ENCODE measurements around the gene IFIT2.
"Not testable (repeated sequence)": the region's sequence is repeated elsewhere in the genome, so short reads cannot be mapped to it uniquely, and the experiment has no call there.

Gene IFIT2

DNA sequence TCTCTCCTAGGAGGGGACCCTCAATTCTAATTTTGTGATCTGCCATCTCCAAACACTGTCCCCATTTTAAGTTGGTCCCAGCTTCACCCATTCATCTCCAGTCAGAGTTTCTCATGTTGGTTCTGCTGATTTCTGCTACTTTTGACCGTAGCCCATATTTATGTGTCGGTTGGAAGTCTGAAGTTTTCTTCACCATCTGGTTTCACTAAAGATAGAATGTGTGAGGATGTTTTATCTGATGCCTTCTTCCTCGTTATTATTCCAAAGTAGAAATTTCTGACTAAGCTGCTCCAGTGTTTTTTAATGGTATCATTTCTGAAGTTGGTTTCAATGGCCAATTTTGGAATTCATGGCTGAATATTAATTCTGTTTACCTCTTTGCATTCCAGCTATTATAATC lies 21.3 kb upstream of the IFIT2 start:
- peak; percentile 80 for DNase-seq (ENCODE audit: low read depth)

DNA sequence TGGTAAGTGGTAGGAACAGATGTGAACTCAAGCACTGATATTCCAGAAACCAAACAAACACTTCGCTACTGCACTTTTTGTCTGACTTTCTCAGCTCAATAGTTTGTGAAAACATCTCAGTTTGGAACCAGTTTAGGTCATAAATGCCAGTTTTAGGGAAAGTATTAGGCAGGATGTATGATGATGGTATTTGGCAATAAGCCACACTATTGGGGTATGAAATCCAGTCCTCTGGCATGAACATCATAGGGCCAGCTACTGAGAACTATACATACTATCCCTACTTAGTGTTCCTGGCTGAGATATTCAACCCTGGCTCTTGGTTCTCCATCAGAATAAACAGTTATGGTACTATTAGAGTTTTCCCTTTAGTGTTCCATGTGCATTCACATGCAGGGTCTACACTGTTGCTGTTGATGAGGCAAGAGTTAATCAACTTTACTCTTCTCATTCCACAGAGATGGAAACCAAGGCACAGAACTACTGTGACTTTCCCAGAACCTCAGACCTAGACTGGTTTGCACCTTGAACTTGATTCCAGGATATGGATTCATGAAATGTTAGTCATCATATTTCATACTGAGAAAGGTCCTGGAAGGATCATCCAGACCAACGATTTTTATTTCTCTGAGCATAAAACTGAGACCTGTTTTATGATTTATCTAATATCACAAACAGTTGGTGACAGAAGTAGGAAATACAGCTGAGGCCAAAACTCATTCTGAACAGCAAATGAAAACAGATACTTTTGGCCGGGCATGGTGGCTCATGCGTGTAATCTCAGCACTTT lies 20.0 kb upstream of the IFIT2 start:
- peak; percentile 65 for DNase-seq (ENCODE audit: low read depth)

DNA sequence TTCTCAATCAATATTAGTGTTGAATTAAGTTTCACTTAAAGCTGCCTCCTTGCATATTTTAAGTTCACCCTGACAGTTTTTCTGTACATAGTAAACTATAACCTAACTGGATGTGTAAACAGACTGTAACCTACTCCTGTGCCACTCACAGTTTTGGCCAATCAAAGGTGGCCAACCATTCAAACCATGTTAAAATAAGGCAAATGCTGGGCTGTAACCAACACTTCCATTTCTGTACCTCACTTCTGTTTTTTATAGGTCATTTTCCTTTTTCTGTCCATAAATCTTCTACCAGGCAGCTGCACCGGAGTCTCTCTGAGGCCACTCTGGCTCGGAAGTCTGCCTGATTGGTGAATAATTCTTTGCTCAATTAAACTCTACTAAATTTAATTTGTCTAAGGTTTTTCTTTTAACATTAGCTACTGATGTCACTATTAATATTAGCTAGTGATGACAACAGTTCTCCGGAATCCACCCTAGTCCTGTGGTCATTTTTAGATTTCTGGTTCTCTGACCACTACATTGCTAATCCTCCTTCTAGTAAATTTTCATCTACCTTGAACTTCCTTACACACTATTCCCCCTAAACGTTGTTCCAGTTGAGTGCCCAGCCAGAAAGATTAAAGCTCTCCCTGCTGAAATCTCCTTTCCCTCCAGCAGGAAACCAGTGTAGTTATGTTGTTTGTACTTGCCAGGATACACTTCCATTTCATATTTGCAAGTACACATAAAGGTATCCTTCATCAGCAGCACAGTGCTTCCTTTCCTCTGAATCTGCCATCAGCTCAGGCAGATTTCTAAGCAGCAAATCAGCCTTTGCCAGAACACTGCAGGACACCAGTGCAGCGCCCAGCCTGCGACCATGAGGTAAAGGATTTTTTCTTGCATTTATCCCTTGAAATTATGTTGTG lies 18.6 kb upstream of the IFIT2 start:
- peak; percentile 84 for DNase-seq (ENCODE audit: low read depth)

DNA sequence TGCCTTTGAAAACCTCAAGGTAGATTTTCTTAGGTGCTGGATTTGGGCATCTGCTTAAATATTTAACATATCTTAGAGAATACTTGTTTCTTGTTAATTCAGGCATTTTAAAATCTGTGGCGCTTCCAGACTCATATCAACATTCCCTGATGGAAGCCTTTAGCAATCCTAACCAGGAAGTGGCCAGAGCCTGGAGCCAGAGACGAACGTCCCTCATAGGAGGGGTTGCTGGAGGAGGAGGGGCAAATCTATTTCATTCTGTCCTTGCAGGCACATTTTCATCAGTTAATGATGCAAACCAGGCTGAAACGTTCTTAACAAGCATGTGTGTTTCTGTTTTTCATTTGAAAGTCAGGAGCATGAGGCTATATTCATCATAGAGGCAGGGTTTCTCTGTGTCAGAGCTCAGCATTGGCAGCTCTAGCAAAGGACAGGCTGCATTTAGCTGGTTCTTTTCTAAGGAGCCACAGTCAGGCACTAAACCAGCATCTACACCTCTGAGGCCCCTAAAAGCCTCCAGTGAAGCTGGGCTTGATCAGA lies 17.8 kb upstream of the IFIT2 start:
- DNase-seq (ENCODE audit: low read depth): peak; percentile 96

DNA sequence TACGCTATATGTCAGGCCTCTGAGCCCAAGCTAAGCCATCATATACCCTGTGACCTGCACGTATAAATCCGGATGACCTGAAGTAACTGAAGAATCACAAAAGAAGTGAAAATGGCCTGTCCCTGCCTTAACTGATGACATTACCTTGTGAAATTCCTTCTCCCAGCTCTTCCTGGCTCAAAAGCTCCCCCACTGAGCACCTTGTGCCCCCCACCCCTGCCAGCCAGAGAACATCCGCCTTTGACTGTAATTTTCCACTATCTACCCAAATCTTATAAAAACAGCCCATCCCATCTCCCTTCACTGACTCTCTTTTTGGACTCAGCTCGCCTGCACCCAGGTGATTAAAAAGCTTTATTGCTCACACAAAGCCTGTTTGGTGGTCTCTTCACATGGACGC lies 17.1 kb upstream of the IFIT2 start:
- not testable (repeated sequence) for DNase-seq (ENCODE audit: low read depth)

DNA sequence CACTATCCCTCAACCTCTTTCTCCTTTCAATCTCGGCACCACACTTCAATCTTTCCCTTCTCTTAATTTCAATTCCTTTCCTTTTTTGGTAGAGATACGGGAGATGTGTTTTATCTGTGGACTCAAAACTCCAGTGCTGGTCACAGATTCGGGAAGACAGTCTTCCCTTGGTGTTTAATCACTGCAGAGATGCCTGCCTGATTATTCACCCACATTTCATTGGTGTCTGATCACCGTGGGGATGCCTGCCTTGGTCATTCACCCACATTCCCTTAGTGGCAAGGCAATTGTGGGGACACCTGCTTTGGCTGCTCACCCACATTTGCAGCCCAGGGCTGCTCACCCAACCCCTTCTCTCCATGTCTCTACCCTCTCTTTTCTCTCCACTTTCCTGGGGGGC lies 16.5 kb upstream of the IFIT2 start:
- peak; percentile 89 for DNase-seq (ENCODE audit: low read depth)

DNA sequence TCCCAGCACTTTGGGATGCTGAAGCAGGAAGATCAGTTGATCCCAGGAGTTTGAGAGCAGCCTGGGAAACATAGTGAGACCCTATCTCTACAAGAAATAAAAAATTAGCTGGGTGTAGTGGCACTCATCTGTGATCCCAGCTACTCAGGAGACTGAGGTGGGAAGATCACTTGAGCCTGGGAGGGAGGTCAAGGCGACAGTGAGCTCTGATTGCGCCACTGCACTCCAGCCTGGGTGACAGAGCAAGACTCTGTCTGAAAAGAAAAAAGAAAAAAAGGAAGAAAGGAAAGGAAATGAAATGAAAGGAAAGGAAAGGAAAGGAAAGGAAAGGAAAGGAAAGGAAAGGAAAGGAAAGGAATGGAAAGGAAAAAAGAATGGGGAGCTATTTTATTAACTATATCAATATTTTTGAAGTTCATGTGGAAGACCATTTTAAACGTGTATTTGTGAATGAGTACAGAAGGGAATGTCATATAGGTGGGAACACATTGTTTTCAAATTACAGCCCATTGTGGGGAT lies 7.1 kb upstream of the IFIT2 start:
- DNase-seq (ENCODE audit: low read depth): no peak

DNA sequence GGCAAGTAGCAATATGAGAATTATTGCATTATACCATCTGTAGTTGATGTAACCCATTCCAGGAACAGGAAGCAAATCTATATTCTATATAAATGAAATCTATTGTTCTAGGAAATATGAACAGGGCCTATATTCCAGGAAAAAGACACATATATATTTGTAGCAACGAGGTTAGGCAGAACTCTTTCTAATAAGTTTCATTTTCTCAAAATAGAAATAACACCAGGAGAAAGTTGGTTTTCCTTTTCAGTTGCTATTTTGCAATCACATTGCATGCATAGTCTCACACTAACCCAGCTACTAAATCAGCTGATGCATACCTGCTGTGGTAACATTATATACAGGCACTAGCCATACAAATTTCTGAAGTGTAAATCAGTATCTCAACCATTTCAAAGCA lies 6.2 kb upstream of the IFIT2 start:
- DNase-seq (ENCODE audit: low read depth): peak; percentile 82

DNA sequence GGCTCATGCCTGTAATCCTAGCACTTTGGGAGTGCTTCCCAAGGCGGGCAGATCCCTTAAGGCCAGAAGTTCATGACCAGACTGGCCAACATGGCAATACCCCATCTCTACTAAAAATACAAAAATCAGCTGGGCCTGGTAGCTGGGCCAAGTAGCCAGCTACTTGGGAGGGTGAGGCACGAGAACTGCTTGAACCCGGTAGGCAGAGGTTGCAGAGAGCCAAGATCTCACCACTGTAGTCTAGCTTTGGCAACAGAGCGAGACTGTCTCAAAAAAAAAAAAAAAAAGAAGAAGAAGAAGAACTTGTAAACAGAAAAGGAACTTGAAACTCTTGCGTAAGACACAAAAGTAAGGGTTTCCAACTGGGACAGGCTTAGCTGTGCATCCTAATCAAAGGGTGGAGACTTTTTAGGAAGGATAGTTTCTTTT lies 5.6 kb upstream of the IFIT2 start:
- peak; percentile 64 for DNase-seq (ENCODE audit: low read depth)

DNA sequence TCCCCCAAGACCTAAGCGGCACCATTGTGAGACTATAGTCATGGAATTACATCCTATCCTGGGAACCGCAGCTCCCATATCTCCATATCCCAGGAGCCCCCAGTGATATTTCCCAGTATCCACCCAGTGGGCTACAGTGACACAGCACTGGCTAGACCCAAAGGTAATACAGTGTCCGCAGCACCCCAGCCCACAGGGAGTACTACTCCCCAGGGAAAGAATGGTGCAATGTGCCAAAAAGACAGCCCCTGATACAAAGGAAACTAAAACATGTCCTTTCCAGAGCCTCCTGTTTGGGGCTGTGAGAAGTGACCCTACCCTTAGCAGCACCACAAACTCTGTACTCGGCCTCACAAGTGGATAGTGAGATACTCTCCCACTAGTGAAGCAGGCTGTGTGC lies 4.5 kb upstream of the IFIT2 start:
- no peak for DNase-seq (ENCODE audit: low read depth)

DNA sequence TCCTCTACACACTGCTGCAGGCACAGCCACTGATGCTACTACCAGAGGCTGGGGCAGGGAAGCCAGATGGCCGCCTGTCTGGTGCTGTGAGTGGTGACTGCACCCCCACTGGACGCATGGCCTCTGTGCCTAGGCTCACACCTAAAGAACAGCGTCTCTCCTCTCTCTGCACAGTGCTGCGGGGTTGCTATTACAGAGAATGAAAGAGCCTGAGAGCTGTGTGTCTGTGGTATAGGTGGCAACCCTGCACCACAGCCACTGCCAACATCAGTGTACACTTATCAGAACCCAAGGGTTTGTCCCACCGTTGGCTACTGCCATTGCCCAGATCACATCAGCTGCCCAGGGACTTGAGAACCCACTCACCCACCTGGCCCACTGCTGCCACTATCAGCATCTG lies 4.1 kb upstream of the IFIT2 start:
- no peak for DNase-seq (ENCODE audit: low read depth)

DNA sequence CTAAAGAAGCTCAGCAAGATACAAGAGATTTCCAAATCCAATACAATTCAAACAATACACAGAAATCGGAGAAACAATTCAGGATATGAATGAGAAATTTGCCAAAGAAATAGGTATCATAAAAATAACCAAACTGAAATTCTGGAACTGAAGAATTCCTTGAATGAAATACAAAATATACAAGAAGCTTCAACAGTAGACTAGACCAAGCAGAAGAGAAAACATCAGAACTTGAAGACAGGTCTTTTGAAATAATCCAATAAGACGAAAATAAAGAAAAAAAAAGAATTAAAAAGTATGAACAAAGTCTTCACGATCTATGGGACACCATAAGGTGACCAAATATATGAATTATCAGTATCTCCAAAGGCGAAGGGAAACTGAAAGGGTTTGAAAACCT lies 2.8 kb upstream of the IFIT2 start:
- DNase-seq (ENCODE audit: low read depth): no peak

DNA sequence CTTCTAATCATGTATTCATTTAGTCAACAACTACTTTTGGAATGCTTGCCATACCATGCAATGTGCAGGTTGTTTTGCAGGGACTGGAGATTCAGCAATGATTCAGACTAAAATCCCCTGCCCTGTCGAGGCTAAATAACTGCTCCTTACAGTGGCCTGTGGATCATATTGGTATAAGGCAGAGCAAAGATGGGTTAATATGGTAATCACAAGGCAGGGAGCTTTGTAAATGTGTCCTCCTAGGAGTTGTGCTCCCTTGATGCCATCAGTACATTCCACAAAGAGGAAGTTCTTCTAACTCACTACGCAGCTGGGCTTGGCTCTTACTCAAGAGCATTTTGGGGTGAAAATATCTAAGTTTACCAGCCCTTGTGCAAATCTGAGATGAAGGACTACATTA lies 614 bp upstream of the IFIT2 start:
- DNase-seq (ENCODE audit: low read depth): peak; percentile 56

DNA sequence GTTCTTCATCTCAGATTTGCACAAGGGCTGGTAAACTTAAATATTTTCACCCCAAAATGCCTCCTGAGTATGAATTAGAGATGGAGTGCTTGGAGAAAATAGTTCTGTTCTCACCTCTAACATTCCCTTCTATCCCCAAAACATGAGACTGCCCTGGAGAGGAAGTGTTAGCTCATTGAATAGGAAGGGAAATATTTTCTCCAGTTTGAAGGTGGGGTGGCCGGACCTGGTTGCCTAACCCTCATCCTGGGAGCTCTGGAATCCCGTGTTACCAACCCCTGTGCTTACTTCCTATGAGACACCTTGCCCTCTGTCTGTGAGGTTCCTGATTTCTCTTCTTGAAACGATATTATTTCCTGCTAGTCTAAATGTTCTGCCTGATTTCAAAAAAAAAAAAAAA lies 779 bp downstream of the IFIT2 start:
- no peak for DNase-seq (ENCODE audit: low read depth)

DNA sequence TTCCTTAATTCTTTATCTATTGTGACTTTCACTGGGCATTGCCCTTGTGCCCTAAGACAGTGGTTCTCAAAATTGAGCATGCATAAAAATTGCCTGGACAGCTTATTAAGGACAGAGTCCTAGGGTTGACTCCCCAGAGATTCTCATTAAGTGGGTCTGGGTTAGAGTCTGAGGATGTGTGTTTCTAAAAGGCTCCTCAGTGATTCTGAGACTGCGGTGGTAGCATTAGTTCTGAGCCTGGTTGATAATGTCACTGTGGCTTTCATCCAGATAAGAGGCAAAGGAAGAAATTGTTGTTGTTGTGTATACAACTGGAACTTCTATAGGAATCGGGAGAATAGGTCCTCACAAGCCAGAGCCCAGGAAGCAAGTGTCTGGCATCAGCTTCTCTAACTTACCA lies 1.3 kb downstream of the IFIT2 start:
- no peak for DNase-seq (ENCODE audit: low read depth)

DNA sequence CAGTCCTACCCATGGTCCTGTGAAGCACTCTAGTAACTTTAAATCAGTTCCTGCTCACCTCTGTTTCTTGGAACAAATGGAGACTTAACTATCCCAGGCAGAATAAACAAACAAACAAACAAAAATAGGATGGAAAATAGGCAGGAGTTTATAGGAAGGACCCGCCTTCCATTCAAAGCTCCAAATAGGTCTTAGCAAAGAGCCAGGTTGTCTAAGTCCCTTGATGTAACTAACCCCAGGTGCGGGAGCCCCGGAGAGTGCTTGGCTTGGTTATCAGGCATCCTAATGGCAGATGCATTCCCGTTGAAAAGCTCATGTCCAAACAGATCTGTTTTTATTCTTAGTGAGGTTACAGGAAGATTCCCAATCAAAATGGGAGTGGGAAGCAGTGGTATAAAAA lies 2.2 kb downstream of the IFIT2 start:
- DNase-seq (ENCODE audit: low read depth): no peak

DNA sequence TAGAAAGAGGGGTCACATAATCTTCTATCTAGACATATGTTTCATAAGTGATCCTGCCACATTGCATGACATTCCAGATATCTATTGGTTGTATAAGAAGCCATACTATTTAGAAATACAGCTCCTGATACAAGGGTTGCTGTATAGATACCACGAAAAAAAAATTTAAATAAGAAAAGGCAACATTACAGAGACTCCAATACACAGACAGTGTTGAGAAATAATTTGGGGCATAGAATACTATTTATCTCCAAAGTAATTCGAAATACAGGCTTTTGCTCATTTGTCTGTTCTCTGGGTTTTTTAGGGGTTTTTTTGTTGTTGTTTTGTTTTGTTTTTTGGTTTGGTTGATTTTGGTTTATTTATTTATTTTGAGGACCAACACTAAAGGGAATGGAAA lies 2.6 kb downstream of the IFIT2 start:
- DNase-seq (ENCODE audit: low read depth): no peak

DNA sequence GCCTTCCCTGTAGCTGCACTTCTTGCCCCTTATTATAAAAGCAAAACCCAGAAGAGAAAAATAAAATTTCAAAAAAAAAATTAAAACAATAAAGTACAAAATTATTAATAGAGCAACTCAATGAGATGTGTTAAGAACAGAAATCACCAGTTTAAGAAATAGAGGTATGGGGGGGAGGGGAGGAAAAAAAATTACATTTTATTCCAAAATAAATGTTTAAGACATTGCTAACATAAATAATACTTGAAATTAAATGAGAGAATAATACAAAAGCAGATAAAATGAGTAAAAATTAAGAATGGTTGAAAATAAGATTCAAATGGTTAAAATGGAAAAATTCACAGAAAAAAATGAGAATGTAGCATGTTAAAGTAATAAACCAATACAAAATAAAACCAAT lies 3.1 kb downstream of the IFIT2 start:
- DNase-seq (ENCODE audit: low read depth): no peak

DNA sequence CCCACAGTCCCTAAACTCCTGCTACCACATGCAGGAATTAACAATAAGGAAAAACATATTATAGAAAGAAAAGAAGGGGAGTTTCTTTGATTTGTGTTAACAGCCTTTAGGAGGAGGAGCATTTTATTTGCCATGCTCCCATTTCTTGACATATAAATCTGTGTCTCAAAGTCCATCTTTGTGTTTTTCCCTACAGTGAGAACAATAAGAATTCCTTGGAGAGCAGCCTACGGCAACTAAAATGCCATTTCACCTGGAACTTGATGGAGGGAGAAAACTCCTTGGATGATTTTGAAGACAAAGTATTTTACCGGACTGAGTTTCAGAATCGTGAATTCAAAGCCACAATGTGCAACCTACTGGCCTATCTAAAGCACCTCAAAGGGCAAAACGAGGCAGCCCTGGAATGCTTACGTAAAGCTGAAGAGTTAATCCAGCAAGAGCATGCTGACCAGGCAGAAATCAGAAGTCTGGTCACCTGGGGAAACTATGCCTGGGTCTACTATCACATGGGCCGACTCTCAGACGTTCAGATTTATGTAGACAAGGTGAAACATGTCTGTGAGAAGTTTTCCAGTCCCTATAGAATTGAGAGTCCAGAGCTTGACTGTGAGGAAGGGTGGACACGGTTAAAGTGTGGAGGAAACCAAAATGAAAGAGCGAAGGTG lies 4.1 kb downstream of the IFIT2 start:
- DNase-seq (ENCODE audit: low read depth): no peak

DNA sequence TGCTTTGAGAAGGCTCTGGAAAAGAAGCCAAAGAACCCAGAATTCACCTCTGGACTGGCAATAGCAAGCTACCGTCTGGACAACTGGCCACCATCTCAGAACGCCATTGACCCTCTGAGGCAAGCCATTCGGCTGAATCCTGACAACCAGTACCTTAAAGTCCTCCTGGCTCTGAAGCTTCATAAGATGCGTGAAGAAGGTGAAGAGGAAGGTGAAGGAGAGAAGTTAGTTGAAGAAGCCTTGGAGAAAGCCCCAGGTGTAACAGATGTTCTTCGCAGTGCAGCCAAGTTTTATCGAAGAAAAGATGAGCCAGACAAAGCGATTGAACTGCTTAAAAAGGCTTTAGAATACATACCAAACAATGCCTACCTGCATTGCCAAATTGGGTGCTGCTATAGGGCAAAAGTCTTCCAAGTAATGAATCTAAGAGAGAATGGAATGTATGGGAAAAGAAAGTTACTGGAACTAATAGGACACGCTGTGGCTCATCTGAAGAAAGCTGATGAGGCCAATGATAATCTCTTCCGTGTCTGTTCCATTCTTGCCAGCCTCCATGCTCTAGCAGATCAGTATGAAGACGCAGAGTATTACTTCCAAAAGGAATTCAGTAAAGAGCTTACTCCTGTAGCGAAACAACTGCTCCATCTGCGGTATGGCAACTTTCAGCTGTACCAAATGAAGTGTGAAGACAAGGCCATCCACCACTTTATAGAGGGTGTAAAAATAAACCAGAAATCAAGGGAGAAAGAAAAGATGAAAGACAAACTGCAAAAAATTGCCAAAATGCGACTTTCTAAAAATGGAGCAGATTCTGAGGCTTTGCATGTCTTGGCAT lies 4.8 kb downstream of the IFIT2 start:
- DNase-seq (ENCODE audit: low read depth): no peak

DNA sequence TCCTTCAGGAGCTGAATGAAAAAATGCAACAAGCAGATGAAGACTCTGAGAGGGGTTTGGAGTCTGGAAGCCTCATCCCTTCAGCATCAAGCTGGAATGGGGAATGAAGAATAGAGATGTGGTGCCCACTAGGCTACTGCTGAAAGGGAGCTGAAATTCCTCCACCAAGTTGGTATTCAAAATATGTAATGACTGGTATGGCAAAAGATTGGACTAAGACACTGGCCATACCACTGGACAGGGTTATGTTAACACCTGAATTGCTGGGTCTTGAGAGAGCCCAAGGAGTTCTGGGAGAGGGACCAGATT lies 5.4 kb downstream of the IFIT2 start:
- peak; percentile 52 for DNase-seq (ENCODE audit: low read depth)

DNA sequence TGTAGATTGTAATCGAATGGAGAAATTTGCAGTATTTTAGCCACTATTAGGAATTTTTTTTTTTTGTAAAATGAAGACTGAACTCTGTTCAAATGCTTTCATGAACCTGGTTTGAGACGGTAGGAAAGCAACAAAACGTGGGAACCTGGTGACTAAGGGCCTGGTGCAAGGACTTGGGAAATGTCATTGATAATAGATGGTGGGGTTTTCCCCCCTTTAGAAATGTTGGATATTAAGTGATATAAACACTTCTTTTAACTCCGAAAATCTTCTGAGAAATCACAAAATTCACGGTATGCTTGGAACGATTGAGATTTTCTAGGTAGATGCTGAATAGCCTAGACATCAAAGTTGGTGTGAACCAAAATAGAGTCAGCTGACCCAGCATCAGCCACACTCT lies 6.4 kb downstream of the IFIT2 start:
- DNase-seq (ENCODE audit: low read depth): no peak

Data from EH (cell line).